ENCODE data around the gene C1QTNF3. TPM values are rescaled to one million over a fixed set of nuclear protein-coding genes. Genes with fewer than 3 reads are reported as not detected.

Gene C1QTNF3
- total RNA-seq, 1 experiment from 2014 or later: 2.1 TPM

DNA sequence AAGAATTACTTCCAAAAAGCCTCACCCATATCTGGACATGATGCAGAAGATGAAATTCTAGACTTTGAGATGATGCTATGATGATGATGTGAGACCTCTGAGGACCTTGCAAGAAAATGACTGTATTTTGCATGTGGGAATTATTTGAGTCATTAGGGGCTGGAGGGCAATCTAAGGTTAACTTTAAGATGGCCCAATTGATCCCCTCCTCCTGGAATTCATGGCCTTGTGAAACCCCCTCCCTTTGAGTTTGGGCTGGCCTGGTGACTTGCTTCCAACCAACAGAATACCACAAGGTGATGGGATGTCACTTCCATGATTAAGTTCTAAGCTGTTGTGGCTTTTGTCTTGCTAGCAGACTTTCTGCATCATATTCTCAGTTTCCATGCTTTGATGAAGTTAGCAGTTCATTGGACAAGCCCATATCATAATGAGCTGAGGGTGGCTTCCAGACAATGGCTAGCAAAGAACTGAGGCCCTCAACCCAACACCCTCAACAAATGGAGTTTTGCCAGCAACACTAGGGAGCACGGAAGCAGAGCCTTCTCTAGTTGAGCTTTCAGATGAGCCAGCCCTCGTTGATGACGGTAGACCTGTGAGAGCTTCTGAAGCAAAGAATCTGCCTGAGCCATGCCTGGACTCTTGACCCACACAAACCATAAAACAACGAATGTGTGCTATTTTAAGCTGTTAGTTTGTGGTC, 27.7 kb downstream of the C1QTNF3 start:
- H3K9me3 Mint-ChIP-seq (ENCODE audit: low read depth, unreplicated experiment): no peaks in the 10 kb centered on the region
- H3K36me3 Mint-ChIP-seq (ENCODE audit: insufficient read depth, unreplicated experiment): no peaks in the 10 kb centered on the region
- BruUV-seq (replicated peaks): no TSS peak
- H3K27ac Mint-ChIP-seq (ENCODE audit: unreplicated experiment): no peak overlapping the region
- TF ChIP-seq CTCF (IDR thresholded peaks at IDR 0.05; ENCODE audit: unreplicated experiment): no peak
- H3K4me3 Mint-ChIP-seq (ENCODE audit: low read depth, unreplicated experiment): no peak overlapping the region
- no peaks in the 10 kb centered on the region for H3K27me3 Mint-ChIP-seq (ENCODE audit: unreplicated experiment)
- no peak for DNase-seq
- CTCF ChIA-PET: no interaction called here
- intact Hi-C loops (cut with micrococcal nuclease; ENCODE audit: unreplicated experiment): no loop called here
- H3K4me1 Mint-ChIP-seq (ENCODE audit: low read depth, unreplicated experiment): peaks cover 1% of the 10 kb centered on the region

GRCh38 chr5:34014626-34015025, 28.4 kb downstream of the C1QTNF3 start:
- H3K9me3 Mint-ChIP-seq (ENCODE audit: low read depth, unreplicated experiment): no peaks in the 10 kb centered on the region
- no peak overlapping the region for H3K27ac Mint-ChIP-seq (ENCODE audit: unreplicated experiment)
- peaks cover 8% of the 10 kb centered on the region for H3K4me1 Mint-ChIP-seq (ENCODE audit: low read depth, unreplicated experiment)
- no peak for TF ChIP-seq CTCF (IDR thresholded peaks at IDR 0.05; ENCODE audit: unreplicated experiment)
- BruUV-seq (replicated peaks): no TSS peak
- CTCF ChIA-PET: no interaction called here
- no peak overlapping the region for H3K4me3 Mint-ChIP-seq (ENCODE audit: low read depth, unreplicated experiment)
- intact Hi-C loops (cut with micrococcal nuclease; ENCODE audit: unreplicated experiment): no loop called here
- no peaks in the 10 kb centered on the region for H3K27me3 Mint-ChIP-seq (ENCODE audit: unreplicated experiment)
- no peaks in the 10 kb centered on the region for H3K36me3 Mint-ChIP-seq (ENCODE audit: insufficient read depth, unreplicated experiment)
- no peak for DNase-seq

GRCh38 chr5:34013547-34013946, 29.5 kb downstream of the C1QTNF3 start:
- no peak for TF ChIP-seq CTCF (IDR thresholded peaks at IDR 0.05; ENCODE audit: unreplicated experiment)
- Mint-ChIP-seq H3K27ac (ENCODE audit: unreplicated experiment) (no peak overlapping the region), H3K4me3 (ENCODE audit: low read depth, unreplicated experiment) (no peak overlapping the region), H3K9me3 (ENCODE audit: low read depth, unreplicated experiment) (no peaks in the 10 kb centered on the region), H3K27me3 (ENCODE audit: unreplicated experiment) (no peaks in the 10 kb centered on the region), H3K36me3 (ENCODE audit: insufficient read depth, unreplicated experiment) (peaks cover 3% of the 10 kb centered on the region), H3K4me1 (ENCODE audit: low read depth, unreplicated experiment) (peaks cover 17% of the 10 kb centered on the region)
- intact Hi-C loops (cut with micrococcal nuclease; ENCODE audit: unreplicated experiment): no loop called here
- BruUV-seq (replicated peaks): no TSS peak
- DNase-seq: no peak
- CTCF ChIA-PET: no interaction called here

DNA sequence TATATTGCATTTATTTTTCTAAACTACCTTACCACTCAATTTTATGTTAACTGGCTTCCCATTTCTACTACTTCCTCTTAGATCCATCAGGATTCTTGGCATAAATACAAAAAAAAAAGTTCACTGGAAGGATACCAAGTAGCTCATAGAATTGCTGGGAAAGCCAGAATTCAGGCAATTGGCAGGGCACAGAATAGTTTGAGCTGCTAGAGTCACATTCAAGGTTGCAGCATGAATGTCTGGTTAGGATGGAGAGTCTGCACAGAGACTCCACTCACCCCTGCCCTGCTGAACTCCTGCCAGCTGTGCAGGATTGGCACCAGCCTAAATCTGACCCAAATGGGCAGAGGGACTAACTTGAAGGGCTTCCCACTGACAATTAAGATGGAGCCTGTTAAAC, 30.2 kb downstream of the C1QTNF3 start:
- no TSS peak for BruUV-seq (replicated peaks)
- H3K36me3 Mint-ChIP-seq (ENCODE audit: insufficient read depth, unreplicated experiment): peaks cover 10% of the 10 kb centered on the region
- intact Hi-C loops (cut with micrococcal nuclease; ENCODE audit: unreplicated experiment): no loop called here

More for the DNA sequence above, 30.2 kb downstream of the C1QTNF3 start:
- Mint-ChIP-seq H3K9me3 (ENCODE audit: low read depth, unreplicated experiment) (no peaks in the 10 kb centered on the region), H3K4me1 (ENCODE audit: low read depth, unreplicated experiment) (peaks cover 17% of the 10 kb centered on the region), H3K4me3 (ENCODE audit: low read depth, unreplicated experiment) (no peak overlapping the region), H3K27me3 (ENCODE audit: unreplicated experiment) (no peaks in the 10 kb centered on the region), H3K27ac (ENCODE audit: unreplicated experiment) (no peak overlapping the region)
- CTCF ChIA-PET: no interaction called here
- TF ChIP-seq CTCF (IDR thresholded peaks at IDR 0.05; ENCODE audit: unreplicated experiment): no peak
- DNase-seq: no peak

Data from Calu3 (cell line).